ENCODE measurements around the gene SKIC8. TPM values are rescaled to one million over a fixed set of nuclear protein-coding genes. Genes with fewer than 3 reads are reported as not detected.

SKIC8 gene
- total and polyA plus RNA-seq, 7 donors = 17.7 to 48.9 (median 32.9) TPM

- Histone ChIP-seq H3K4me1 (no peaks in the 10 kb centered on the region), H3K27ac (no peak overlapping the region), H3K27me3 (ENCODE audit: insufficient read depth in 3 of 3, low read length in 2 of 3) (no peaks in the 10 kb centered on the region), H3K4me3 (no peak overlapping the region), H3K36me3 (ENCODE audit: insufficient read depth in 1 of 2, low read depth in 1 of 2) (no peaks in the 10 kb centered on the region), H3K9me3 (no peaks in the 10 kb centered on the region)
- ATAC-seq (no peak), DNase-seq (peak in 1 of 2 donors; percentile 21)
- TF ChIP-seq CTCF (IDR thresholded peaks at IDR 0.05) = no peak
- intact Hi-C loops (cut with DNase I) = no loop called here
- WGBS, 3 donors = 70 to 76% (median 72%) methylated on average over 19 of the region's 19 CpGs
These were observed 23.5 kb upstream of the SKIC8 start for GRCh38 chr15:78322724-78323521.

GRCh38 chr15:78322243-78322642 is 22.8 kb upstream of the SKIC8 start:
- peak overlapping the region; percentile 16 for H3K27ac ChIP-seq
- no peaks in the 10 kb centered on the region for H3K9me3 ChIP-seq
- 54 to 58% (median 57%) methylated on average over 15 of the region's 15 CpGs for WGBS, 3 donors
- H3K4me3 ChIP-seq = no peak overlapping the region
- TF ChIP-seq CTCF (IDR thresholded peaks at IDR 0.05) = no peak
- DNase-seq = peak in 1 of 2 donors; percentile 49
- H3K4me1 ChIP-seq = no peaks in the 10 kb centered on the region
- peak in 3 of 4 donors; percentile 20 to 54 (median 29) for ATAC-seq
- intact Hi-C loops (cut with DNase I) = no loop called here
- no peaks in the 10 kb centered on the region for H3K27me3 ChIP-seq (ENCODE audit: insufficient read depth in 3 of 3, low read length in 2 of 3)
- H3K36me3 ChIP-seq (ENCODE audit: insufficient read depth in 1 of 2, low read depth in 1 of 2) = no peaks in the 10 kb centered on the region

GRCh38 chr15:78321786-78322185 is 22.4 kb upstream of the SKIC8 start:
- TF ChIP-seq CTCF (IDR thresholded peaks at IDR 0.05) = no peak
- H3K9me3 ChIP-seq = no peaks in the 10 kb centered on the region
- no peaks in the 10 kb centered on the region for H3K4me1 ChIP-seq
- no peaks in the 10 kb centered on the region for H3K36me3 ChIP-seq (ENCODE audit: insufficient read depth in 1 of 2, low read depth in 1 of 2)
- DNase-seq (no peak), ATAC-seq (no peak)
- H3K27me3 ChIP-seq (ENCODE audit: insufficient read depth in 3 of 3, low read length in 2 of 3) = no peaks in the 10 kb centered on the region
- peak overlapping the region; percentile 16 for H3K27ac ChIP-seq
- H3K4me3 ChIP-seq = no peak overlapping the region
- 75 to 83% (median 77%) methylated on average over 4 of the region's 4 CpGs for whole genome bisulfite sequencing, 3 donors
- intact Hi-C loops (cut with DNase I) = no loop called here

- Histone ChIP-seq H3K36me3 (ENCODE audit: insufficient read depth in 1 of 2, low read depth in 1 of 2) (no peaks in the 10 kb centered on the region), H3K27ac (no peak overlapping the region), H3K4me3 (no peak overlapping the region), H3K4me1 (no peaks in the 10 kb centered on the region), H3K9me3 (no peaks in the 10 kb centered on the region), H3K27me3 (ENCODE audit: insufficient read depth in 3 of 3, low read length in 2 of 3) (no peaks in the 10 kb centered on the region)
- WGBS, 3 donors = 73 to 75% (median 75%) methylated on average over 13 to 17 of the region's 17 CpGs
- DNase-seq (no peak), ATAC-seq (no peak)
- intact Hi-C loops (cut with DNase I) = no loop called here
- TF ChIP-seq CTCF (IDR thresholded peaks at IDR 0.05) = no peak
These were observed 21.7 kb upstream of the SKIC8 start for GRCh38 chr15:78321041-78321570.
